ENCODE data around the gene ESRRA.
A peak's percentile ranks its signal among the peaks of the same experiment; 100 is the strongest.
"Not testable (repeated sequence)": the region's sequence is repeated elsewhere in the genome, so short reads cannot be mapped to it uniquely, and the experiment has no call there.

The ESRRA gene

DNA sequence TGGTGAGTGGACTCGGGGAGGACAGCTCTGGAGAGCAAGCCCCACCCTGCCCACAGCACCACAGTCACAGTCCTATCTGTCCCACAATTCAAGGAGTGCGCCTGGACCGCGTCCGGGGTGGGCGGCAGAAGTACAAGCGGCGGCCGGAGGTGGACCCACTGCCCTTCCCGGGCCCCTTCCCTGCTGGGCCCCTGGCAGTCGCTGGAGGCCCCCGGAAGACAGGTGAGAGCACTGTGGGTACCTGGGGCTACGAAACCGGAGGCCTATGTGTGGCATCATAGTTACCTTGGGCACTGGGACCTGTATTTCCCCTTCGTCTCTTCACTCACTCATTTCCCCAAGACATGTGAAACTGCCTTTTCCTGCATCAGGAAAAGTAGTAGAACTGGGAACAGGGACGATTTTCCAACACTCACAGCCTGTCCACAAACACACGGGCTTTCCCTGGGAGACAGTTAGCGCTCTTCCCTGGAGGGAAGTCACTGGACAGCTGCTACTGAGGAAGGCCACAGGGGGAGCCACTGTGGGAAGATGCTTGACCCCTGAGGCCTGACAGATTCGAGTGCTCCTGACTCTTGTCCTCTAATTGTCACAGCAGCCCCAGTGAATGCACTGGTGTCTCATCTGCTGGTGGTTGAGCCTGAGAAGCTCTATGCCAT is 9.0 kb downstream of the ESRRA start:
- DNase-seq (ENCODE audit: low read depth): no peak

GRCh38 chr11:64314805-64315561 is 9.7 kb downstream of the ESRRA start:
- no peak for DNase-seq (ENCODE audit: low read depth)

- DNase-seq (ENCODE audit: low read depth): not testable (repeated sequence)
These were observed 10.6 kb downstream of the ESRRA start for GRCh38 chr11:64315667-64316526.

DNA sequence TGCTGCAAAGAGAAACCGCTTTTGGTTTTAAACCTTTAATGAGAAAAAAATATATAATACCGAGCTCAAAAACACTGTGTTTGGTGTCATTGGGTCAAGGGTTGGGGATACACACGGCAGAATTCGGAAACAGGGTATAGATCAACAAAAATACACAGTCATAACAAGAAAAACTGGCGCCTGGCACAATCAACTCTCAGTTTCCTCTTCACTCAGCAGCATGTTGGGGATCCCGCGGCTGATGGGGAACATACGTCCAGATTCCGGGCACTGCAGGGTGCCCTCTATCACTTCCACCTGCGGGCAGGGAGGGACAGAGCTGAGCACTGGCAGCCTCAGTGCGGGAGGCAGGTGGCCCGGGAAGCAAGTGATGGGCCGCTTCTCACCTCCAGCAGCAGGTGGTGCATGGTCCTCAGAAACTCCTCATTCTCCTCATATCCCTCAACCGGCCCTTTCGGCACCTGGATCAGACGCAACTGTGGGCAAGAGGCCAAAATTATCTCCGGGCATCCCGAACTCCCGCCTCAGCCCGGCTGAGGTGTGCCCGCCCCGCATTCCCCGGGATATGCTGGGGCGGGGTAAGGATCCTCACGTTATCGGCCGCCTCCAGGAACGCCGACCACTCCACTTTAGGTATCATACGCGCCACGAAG is 11.5 kb downstream of the ESRRA start:
- no peak for DNase-seq (ENCODE audit: low read depth)

- peak; percentile 92 for DNase-seq (ENCODE audit: low read depth)
These were observed 12.1 kb downstream of the ESRRA start, which contains the start of gene TRMT112 for GRCh38 chr11:64317325-64317960. TSS of gene TRMT112 (minus strand) at chr11:64317559. CDS start at chr11:64317526, 33 bp downstream.

GRCh38 chr11:64317961-64318765 is 12.8 kb downstream of the ESRRA start, which contains the start of gene PRDX5:
TSS of gene PRDX5 (plus strand) at chr11:64318121. CDS start at chr11:64318216, 95 bp downstream.
- peak; percentile 89 for DNase-seq (ENCODE audit: low read depth)

- no peak for DNase-seq (ENCODE audit: low read depth)
These were observed 13.7 kb downstream of the ESRRA start for GRCh38 chr11:64318766-64319761.

DNA sequence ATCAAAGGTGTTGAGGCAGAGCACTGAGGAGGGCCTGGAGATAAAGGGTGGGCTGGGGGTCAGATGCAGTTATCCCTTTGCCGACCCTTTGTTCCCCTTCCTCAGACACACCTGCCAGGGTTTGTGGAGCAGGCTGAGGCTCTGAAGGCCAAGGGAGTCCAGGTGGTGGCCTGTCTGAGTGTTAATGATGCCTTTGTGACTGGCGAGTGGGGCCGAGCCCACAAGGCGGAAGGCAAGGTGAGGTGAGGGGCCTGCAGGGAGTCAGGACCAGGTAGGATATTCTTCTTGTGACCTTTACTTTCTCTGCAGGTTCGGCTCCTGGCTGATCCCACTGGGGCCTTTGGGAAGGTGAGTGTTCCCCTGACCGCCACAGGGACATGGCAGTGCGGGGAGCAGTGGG is 15.2 kb downstream of the ESRRA start:
- no peak for DNase-seq (ENCODE audit: low read depth)

GRCh38 chr11:64321026-64321425 is 15.7 kb downstream of the ESRRA start:
- no peak for DNase-seq (ENCODE audit: low read depth)

GRCh38 chr11:64321533-64321932 is 16.2 kb downstream of the ESRRA start:
- DNase-seq (ENCODE audit: low read depth): no peak

GRCh38 chr11:64322925-64323260 is 17.6 kb downstream of the ESRRA start:
- DNase-seq (ENCODE audit: low read depth): no peak

- DNase-seq (ENCODE audit: low read depth): no peak
These were observed 18.0 kb downstream of the ESRRA start for GRCh38 chr11:64323373-64323772.

DNA sequence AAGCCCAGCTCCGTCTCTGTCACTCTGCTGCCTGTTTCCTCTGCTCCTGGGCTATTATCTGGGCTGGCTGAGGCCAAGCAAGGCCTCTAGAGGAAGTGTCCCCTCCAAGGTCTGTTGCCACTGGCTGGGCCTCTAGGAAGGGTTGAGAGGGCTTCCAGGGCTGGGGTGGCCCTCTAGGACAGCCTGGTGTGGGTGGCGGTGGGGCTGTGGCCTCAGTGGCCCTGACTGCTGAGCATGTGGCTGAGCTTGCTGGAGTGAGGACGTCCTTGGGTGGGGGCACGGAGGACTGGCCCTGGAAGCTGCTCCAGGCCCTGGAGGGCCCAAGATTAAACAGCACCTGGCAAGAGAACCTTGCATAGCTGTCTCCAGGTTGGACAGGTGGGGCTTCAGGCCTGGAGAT is 18.7 kb downstream of the ESRRA start:
- DNase-seq (ENCODE audit: low read depth): not testable (repeated sequence)

DNA sequence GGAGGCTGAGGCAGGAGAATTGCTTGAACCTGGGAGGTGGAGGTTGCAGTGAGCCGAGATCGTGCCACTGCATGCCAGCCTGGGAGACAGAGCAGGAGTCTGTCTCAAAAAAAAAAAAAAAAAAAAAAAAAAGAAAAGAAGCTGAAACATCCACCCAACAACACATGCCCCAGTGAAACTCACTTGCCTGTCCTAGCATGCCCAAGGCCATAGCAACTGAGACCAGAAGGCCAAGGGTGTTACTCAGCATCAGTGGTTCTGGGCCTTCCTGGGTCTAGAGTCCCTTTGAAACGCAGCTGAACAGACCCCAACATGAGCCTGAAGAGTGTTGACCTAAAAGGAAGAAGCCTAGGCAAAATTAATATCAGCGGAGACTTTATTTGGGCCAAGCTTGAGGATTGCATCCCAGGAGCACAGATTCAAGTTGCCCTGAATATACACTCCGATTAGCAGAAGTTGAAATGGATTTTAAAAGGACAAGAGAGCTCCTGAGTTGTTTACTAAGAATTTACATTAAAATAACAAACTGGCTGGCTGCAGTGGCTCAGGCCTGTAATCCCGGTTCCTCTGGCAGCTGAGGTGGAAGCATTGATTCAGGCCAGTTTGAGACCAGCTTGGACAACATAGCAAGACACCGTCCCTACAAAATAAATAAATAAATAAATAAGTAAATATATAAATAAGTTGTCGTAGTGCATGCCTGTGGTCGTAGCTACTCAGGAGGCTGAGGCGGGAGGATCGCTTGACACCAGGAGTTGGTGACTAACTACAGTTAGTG is 19.6 kb downstream of the ESRRA start:
- no peak for DNase-seq (ENCODE audit: low read depth)

DNA sequence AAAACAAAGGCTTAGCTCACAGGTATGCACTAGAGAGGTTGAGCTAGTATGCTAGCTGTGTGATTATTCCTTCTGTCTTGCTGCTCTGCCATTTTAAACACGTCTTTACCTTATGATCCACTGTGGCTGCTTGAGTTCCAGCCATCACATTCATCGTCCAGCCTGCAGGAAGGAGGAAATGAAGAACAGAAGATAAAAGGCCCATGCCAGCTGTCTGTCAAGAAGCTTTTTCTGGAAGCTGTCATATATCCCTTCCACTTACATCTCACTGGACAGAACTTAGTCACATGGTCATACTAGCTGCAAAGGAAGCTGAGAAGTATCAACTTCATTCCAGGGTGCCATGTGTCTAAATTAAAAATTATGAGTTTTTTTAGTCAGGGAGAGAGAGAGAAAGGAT is 22.1 kb downstream of the ESRRA start:
- no peak for DNase-seq (ENCODE audit: low read depth)

GRCh38 chr11:64327993-64328392 is 22.7 kb downstream of the ESRRA start:
- DNase-seq (ENCODE audit: low read depth): no peak

GRCh38 chr11:64330888-64331287 is 25.6 kb downstream of the ESRRA start:
- DNase-seq (ENCODE audit: low read depth): no peak

- peak; percentile 53 for DNase-seq (ENCODE audit: low read depth)
These were observed 26.4 kb downstream of the ESRRA start for GRCh38 chr11:64331569-64332371.
